Activated naive CD4-positive, alpha-beta T cell treated with anti-CD3 and anti-CD28 coated beads, Interleukin-2, amount 50 U/mL, for 24 hours (primary cell): ENCODE results near the gene NEK7.
"Not testable (repeated sequence)": the region's sequence is repeated elsewhere in the genome, so short reads cannot be mapped to it uniquely, and the experiment has no call there.

ENCODE experiments used
- H3K27ac Mint-ChIP-seq: one replicate; pipeline ENCODE4 v1.8.0; 2021; ENCODE audit warnings: mild to moderate bottlenecking, mixed read lengths
- H3K27me3 Mint-ChIP-seq: one replicate; pipeline ENCODE4 v1.8.0; 2021; ENCODE audit warnings: mixed read lengths
- H3K36me3 Mint-ChIP-seq: one replicate; pipeline ENCODE4 v1.8.0; 2021; ENCODE audit warnings: mixed read lengths
- H3K4me1 Mint-ChIP-seq: one replicate; pipeline ENCODE4 v1.8.0; 2021; ENCODE audit warnings: mixed read lengths
- H3K4me3 Mint-ChIP-seq: one replicate; pipeline ENCODE4 v1.8.0; 2021; ENCODE audit warnings: mild to moderate bottlenecking, mixed read lengths
- H3K9me3 Mint-ChIP-seq: one replicate; pipeline ENCODE4 v1.8.0; 2021; ENCODE audit warnings: mixed read lengths

NEK7 gene

DNA sequence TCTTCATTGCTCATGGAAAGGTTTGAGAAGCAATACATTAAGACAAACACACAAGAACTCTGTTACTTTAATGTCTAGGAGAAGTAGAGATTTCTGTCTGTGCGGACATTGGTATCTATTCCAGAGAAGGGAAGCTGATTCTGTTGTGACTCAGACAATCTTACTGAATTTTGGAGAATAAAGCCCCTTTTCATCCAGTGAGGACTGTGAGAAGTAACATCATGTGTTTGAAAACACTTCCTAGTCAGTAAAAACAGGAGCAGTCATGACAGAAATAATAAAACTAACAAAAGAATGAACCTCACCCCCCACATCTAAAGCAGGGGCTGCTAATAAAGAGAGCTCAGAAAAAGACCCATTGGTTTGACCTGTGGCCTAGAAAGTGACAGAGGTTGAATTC is 46.6 kb downstream of the NEK7 start:
- Mint-ChIP-seq H3K4me3 (peak overlapping the region; percentile 39), H3K9me3 (peaks cover 4% of the 10 kb centered on the region), H3K36me3 (peaks cover 8% of the 10 kb centered on the region), H3K27ac (peak overlapping the region; percentile 70), H3K4me1 (peaks cover 85% of the 10 kb centered on the region), H3K27me3 (no peaks in the 10 kb centered on the region)

GRCh38 chr1:198205016-198205684 is 48.4 kb downstream of the NEK7 start:
- Mint-ChIP-seq H3K27me3 (no peaks in the 10 kb centered on the region), H3K4me1 (peaks cover 68% of the 10 kb centered on the region), H3K4me3 (peak overlapping the region; percentile 49), H3K9me3 (peaks cover 4% of the 10 kb centered on the region), H3K27ac (no peak overlapping the region), H3K36me3 (peaks cover 8% of the 10 kb centered on the region)

- no peak overlapping the region for H3K4me3 Mint-ChIP-seq
- H3K4me1 Mint-ChIP-seq = peaks cover 58% of the 10 kb centered on the region
- peak overlapping the region; percentile 2 for H3K27ac Mint-ChIP-seq
- no peaks in the 10 kb centered on the region for H3K27me3 Mint-ChIP-seq
- peaks cover 4% of the 10 kb centered on the region for H3K9me3 Mint-ChIP-seq
- peaks cover 9% of the 10 kb centered on the region for H3K36me3 Mint-ChIP-seq
These were observed 49.5 kb downstream of the NEK7 start for GRCh38 chr1:198206292-198206691.

GRCh38 chr1:198211696-198212095 is 54.9 kb downstream of the NEK7 start:
- no peaks in the 10 kb centered on the region for H3K27me3 Mint-ChIP-seq
- H3K27ac Mint-ChIP-seq = no peak overlapping the region
- no peak overlapping the region for H3K4me3 Mint-ChIP-seq
- peaks cover 16% of the 10 kb centered on the region for H3K9me3 Mint-ChIP-seq
- peaks cover 19% of the 10 kb centered on the region for H3K36me3 Mint-ChIP-seq
- H3K4me1 Mint-ChIP-seq = peaks cover 33% of the 10 kb centered on the region

GRCh38 chr1:198212126-198212525 is 55.3 kb downstream of the NEK7 start:
- Mint-ChIP-seq H3K27me3 (no peaks in the 10 kb centered on the region), H3K4me1 (peaks cover 34% of the 10 kb centered on the region), H3K36me3 (peaks cover 19% of the 10 kb centered on the region), H3K4me3 (no peak overlapping the region), H3K9me3 (peaks cover 17% of the 10 kb centered on the region), H3K27ac (no peak overlapping the region)

DNA sequence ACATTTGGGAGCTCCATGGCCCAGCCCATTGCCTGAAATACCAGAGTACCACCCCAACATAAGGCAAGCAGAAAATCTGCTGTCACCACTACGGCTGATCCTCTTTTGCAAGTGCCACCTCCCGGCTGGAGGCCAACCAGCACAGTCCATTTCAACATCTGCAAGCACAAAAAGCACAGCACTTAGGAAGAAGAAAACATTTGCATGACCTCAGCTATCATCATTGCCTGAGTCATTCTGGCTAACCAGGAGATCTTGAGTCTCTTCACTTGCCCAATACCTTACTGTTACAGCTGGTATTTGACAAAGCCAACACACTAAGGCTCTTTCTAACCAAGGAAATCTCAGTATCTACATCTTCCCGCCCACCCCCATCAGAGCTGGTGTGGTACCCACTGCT is 55.9 kb downstream of the NEK7 start:
- H3K9me3 Mint-ChIP-seq = peaks cover 17% of the 10 kb centered on the region
- peaks cover 33% of the 10 kb centered on the region for H3K4me1 Mint-ChIP-seq
- H3K36me3 Mint-ChIP-seq = peaks cover 19% of the 10 kb centered on the region
- no peak overlapping the region for H3K4me3 Mint-ChIP-seq
- no peaks in the 10 kb centered on the region for H3K27me3 Mint-ChIP-seq
- no peak overlapping the region for H3K27ac Mint-ChIP-seq

DNA sequence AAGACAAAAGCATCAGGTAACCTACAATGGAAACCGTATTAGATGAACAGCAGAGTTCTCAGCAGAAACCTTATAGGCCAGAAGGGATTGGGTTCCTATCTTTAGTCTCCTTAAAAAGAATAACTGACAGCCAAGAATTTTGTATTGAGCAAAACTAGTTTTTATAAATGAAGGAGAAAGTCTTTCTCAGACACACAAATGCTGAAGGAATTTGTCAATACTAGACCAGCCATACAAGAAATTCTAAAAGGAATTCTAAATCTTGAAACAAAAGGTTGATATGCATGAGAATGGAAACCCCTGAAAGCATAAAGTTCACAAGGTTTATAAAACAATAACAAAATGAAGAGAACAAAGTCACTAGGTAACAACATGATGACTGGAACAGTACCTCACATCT is 58.1 kb downstream of the NEK7 start:
- Mint-ChIP-seq H3K27ac (no peak overlapping the region), H3K36me3 (peaks cover 19% of the 10 kb centered on the region), H3K4me1 (peaks cover 43% of the 10 kb centered on the region), H3K4me3 (no peak overlapping the region), H3K9me3 (peaks cover 17% of the 10 kb centered on the region), H3K27me3 (no peaks in the 10 kb centered on the region)

- peaks cover 56% of the 10 kb centered on the region for H3K4me1 Mint-ChIP-seq
- peaks cover 19% of the 10 kb centered on the region for H3K36me3 Mint-ChIP-seq
- H3K4me3 Mint-ChIP-seq = no peak overlapping the region
- H3K9me3 Mint-ChIP-seq = peaks cover 7% of the 10 kb centered on the region
- H3K27me3 Mint-ChIP-seq = no peaks in the 10 kb centered on the region
- H3K27ac Mint-ChIP-seq = no peak overlapping the region
These were observed 63.6 kb downstream of the NEK7 start for GRCh38 chr1:198220428-198220827.

DNA sequence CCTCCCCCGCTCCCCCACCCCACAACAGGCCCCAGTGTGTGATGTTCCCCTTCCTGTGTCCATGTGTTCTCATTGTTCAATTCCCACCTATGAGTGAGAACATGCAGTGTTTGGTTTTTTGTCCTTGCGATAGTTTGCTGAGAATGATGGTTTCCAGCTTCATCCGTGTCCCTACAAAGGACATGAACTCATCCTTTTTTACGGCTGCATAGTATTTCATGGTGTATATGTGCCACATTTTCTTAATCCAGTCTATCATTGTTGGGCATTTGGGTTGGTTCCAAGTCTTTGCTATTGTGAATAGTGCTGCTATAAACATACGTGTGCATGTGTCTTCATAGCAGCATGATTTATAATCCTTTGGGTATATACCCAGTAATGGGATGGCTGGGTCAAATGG is 70.2 kb downstream of the NEK7 start:
- H3K4me1 Mint-ChIP-seq = peaks cover 46% of the 10 kb centered on the region
- peaks cover 20% of the 10 kb centered on the region for H3K36me3 Mint-ChIP-seq
- H3K4me3 Mint-ChIP-seq, H3K27me3 Mint-ChIP-seq, H3K9me3 Mint-ChIP-seq, H3K27ac Mint-ChIP-seq: not testable (repeated sequence)

GRCh38 chr1:198227454-198227853 is 70.7 kb downstream of the NEK7 start:
- not testable (repeated sequence) for H3K9me3 Mint-ChIP-seq

DNA sequence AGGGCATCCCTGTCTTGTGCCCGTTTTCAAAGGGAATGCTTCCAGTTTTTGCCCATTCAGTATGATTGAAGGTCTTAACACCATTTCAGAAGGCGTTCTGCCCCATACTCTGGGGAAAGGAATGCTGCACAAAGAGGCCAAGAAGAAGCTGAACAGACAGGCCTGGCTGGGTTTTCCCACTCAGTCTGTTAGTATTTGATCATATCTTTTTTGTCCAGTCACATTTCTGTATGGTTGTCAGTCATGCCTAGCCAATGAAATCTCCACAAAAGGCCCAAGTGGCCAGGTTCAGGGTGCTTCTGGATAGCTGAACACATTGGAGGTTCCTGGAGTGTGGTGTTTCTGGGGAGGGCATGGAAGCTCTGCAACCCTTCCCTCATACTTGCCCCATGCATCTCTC is 72.1 kb downstream of the NEK7 start:
- Mint-ChIP-seq H3K27me3 (no peaks in the 10 kb centered on the region), H3K9me3 (no peaks in the 10 kb centered on the region), H3K4me3 (no peak overlapping the region), H3K27ac (no peak overlapping the region), H3K4me1 (peaks cover 44% of the 10 kb centered on the region), H3K36me3 (peaks cover 13% of the 10 kb centered on the region)

More at GRCh38 chr1:198227454-198227853, 70.7 kb downstream of the NEK7 start:
- Mint-ChIP-seq H3K36me3 (peaks cover 19% of the 10 kb centered on the region), H3K4me1 (peaks cover 47% of the 10 kb centered on the region)
- H3K27ac Mint-ChIP-seq, H3K4me3 Mint-ChIP-seq, H3K27me3 Mint-ChIP-seq: not testable (repeated sequence)

GRCh38 chr1:198231779-198232178 is 75.0 kb downstream of the NEK7 start:
- H3K27me3 Mint-ChIP-seq = no peaks in the 10 kb centered on the region
- peaks cover 46% of the 10 kb centered on the region for H3K4me1 Mint-ChIP-seq
- peaks cover 7% of the 10 kb centered on the region for H3K36me3 Mint-ChIP-seq
- H3K27ac Mint-ChIP-seq = no peak overlapping the region
- no peak overlapping the region for H3K4me3 Mint-ChIP-seq
- H3K9me3 Mint-ChIP-seq = no peaks in the 10 kb centered on the region

DNA sequence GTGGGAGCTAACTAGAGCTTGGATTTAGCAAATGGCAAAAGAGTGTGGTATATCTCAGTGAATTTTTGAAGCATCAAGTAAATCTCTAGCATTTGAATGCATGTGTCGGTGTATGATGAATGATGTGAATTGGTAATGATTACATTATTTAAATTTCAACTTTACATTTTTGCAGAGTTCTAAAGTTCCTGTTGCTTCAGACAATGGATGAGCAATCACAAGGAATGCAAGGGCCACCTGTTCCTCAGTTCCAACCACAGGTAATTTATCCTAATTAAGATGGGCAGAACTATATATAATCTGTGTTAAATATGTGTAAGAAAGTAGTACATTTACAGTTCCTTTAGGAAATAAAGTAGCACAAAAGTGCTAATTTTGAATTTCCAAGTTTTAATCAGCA is 75.6 kb downstream of the NEK7 start:
- Mint-ChIP-seq H3K4me3 (no peak overlapping the region), H3K27ac (no peak overlapping the region), H3K9me3 (no peaks in the 10 kb centered on the region), H3K27me3 (no peaks in the 10 kb centered on the region), H3K4me1 (peaks cover 46% of the 10 kb centered on the region), H3K36me3 (peaks cover 7% of the 10 kb centered on the region)

GRCh38 chr1:198232940-198233675 is 76.3 kb downstream of the NEK7 start:
- Mint-ChIP-seq H3K4me3 (no peak overlapping the region), H3K9me3 (no peaks in the 10 kb centered on the region), H3K36me3 (peaks cover 7% of the 10 kb centered on the region)

DNA sequence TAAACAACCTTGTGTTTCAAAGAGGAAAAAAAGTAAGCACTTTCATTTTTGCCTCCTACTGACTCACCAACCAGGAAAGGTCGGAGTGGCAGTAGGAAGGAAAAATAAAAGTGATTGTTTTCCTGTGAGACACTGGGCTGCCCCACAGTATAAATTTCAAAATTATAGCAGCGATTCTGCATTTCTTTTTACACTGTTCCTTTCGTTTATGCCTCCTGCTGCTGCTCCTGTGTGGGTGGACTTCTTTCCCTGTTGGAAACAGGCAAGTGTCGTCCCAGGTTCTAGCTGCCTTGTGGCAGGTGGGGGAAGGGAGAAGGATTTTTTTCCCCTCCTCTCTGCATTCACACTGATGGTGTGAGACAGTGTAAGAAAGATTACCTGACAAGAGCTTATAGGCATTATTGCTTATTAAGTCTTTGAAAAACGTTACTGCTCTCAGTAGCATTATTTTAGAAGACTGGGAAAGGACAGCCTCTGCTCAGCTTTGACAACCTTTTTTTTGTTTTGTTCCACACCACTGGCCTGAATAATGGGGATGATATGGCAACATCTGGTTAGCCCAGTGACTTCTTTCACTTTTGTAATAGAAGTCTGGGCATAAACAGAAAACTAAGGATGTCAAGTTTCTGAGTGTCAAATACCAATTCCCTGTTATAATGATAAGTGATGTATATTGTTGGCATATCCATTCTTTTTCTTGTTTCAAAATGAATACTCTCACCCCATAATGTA is 77.9 kb downstream of the NEK7 start:
- H3K4me3 Mint-ChIP-seq = no peak overlapping the region
- no peaks in the 10 kb centered on the region for H3K27me3 Mint-ChIP-seq
- no peak overlapping the region for H3K27ac Mint-ChIP-seq
- H3K4me1 Mint-ChIP-seq = peaks cover 35% of the 10 kb centered on the region
- peaks cover 7% of the 10 kb centered on the region for H3K36me3 Mint-ChIP-seq
- no peaks in the 10 kb centered on the region for H3K9me3 Mint-ChIP-seq

More at GRCh38 chr1:198232940-198233675, 76.3 kb downstream of the NEK7 start:
- Mint-ChIP-seq H3K27me3 (no peaks in the 10 kb centered on the region), H3K27ac (no peak overlapping the region), H3K4me1 (peaks cover 46% of the 10 kb centered on the region)

- Mint-ChIP-seq H3K27me3 (no peaks in the 10 kb centered on the region), H3K27ac (no peak overlapping the region), H3K36me3 (peaks cover 15% of the 10 kb centered on the region), H3K9me3 (no peaks in the 10 kb centered on the region), H3K4me1 (peaks cover 43% of the 10 kb centered on the region), H3K4me3 (no peak overlapping the region)
These were observed 81.3 kb downstream of the NEK7 start for GRCh38 chr1:198238121-198238520.
